A673 (cell line): Measurements from ENCODE around the gene MUSTN1. TPM values are rescaled to one million over a fixed set of nuclear protein-coding genes. Genes with fewer than 3 reads are reported as not detected.

Experiments
- BruUV-seq: library from RNA; stranded (reverse); fragments of 400-500 nt; replicated peaks from 2 replicates; lab custom pipeline; 2021; lab: Mats Ljungman, UMichigan
- CTCF ChIA-PET: fragments of 300-600 bp; sonication (Branson Sonifier 250); formaldehyde crosslinking; loops from one replicate; lab custom pipeline; 2022; ENCODE audit warnings: antibody characterized with exemption; lab: Charles Lee
- POLR2A ChIA-PET: fragments of 300-600 bp; sonication (Branson Sonifier 250); formaldehyde crosslinking; loops from one replicate; lab custom pipeline; 2022; ENCODE audit warnings: antibody characterized with exemption; ENCODE audit not compliant: low non-redundant PET; lab: Charles Lee
- DNase-seq: peaks from one replicate; pipeline ENCODE4 v3.0.0-alpha.2; 2015; ENCODE audit warnings: low spot score
- H3K27ac ChIP-seq: fragments of 200-600 bp; sonication (generic); 2 replicates; pipeline ENCODE4 v1.5.1; 2016; ENCODE audit warnings: mixed run types, low read depth, mild to moderate bottlenecking, mixed read lengths, antibody characterized with exemption, low read length; ENCODE audit not compliant: poor library complexity, severe bottlenecking
- H3K27me3 ChIP-seq: fragments of 200-600 bp; sonication (generic); replicated peaks from 2 replicates; pipeline ENCODE4 v1.6.1; 2017; ENCODE audit warnings: mixed run types, low read depth, mild to moderate bottlenecking, mixed read lengths, antibody characterized with exemption, low read length; ENCODE audit not compliant: insufficient read depth, poor library complexity
- H3K36me3 ChIP-seq: fragments of 200-600 bp; sonication (generic); 2 replicates; pipeline ENCODE4 v1.6.1; 2016; ENCODE audit warnings: mixed run types, mild to moderate bottlenecking, mixed read lengths, antibody characterized with exemption, low read length; ENCODE audit not compliant: insufficient read depth, poor library complexity, severe bottlenecking
- H3K4me1 ChIP-seq: fragments of 200-600 bp; sonication (generic); 2 replicates; pipeline ENCODE4 v1.6.1; 2017; ENCODE audit warnings: mixed run types, mild to moderate bottlenecking, mixed read lengths, antibody characterized with exemption, low read length; ENCODE audit not compliant: insufficient read depth, poor library complexity, severe bottlenecking
- H3K4me3 ChIP-seq: fragments of 200-600 bp; sonication (generic); 2 replicates; pipeline ENCODE4 v1.5.1; 2016; ENCODE audit warnings: low read depth, mixed run types, mild to moderate bottlenecking, mixed read lengths, low read length; ENCODE audit not compliant: poor library complexity, severe bottlenecking
- H3K9me3 ChIP-seq: fragments of 200-600 bp; sonication (generic); 2 replicates; pipeline ENCODE4 v1.6.1; 2016; ENCODE audit warnings: mixed run types, low read depth, mild to moderate bottlenecking, mixed read lengths, antibody characterized with exemption, low read length; ENCODE audit not compliant: poor library complexity, severe bottlenecking
- EZH2 ChIP-seq: fragments of 200-600 bp; sonication (generic); IDR thresholded peaks from 2 replicates; pipeline ENCODE4 v1.6.1; 2017; ENCODE audit warnings: borderline replicate concordance, low read depth, mild to moderate bottlenecking, mixed read lengths, antibody characterized with exemption, low read length; ENCODE audit not compliant: poor library complexity, severe bottlenecking
- intact Hi-C: fragments of 100-400 bp; cut with micrococcal nuclease; formaldehyde crosslinking; loops from one replicate; pipeline ENCODE4 v1.10.0; 2022; ENCODE audit not compliant: unreplicated experiment
- microRNA-seq: library from miRNA; unstranded; fragments of <30 nt; microRNA quantifications from one replicate; pipeline ENCODE4 v1.2.0, GENCODE V29; 2021
- total RNA-seq: library from RNA; stranded (reverse); gene quantifications from 2 replicates; pipeline ENCODE4 v1.2.3, GENCODE V29; 2021
- TF ChIP-seq, protein P1 (sequence below): fragments of 300-800, 200-600 bp; sonication (generic); conservative IDR thresholded peaks from 2 replicates; pipeline ENCODE4 v1.5.1; 2017; ENCODE audit warnings: low read depth, mild to moderate bottlenecking, antibody characterized with exemption, low read length, moderate library complexity, mixed read lengths

The MUSTN1 gene
- total RNA-seq, 1 experiment from 2014 or later, result not detected

DNA sequence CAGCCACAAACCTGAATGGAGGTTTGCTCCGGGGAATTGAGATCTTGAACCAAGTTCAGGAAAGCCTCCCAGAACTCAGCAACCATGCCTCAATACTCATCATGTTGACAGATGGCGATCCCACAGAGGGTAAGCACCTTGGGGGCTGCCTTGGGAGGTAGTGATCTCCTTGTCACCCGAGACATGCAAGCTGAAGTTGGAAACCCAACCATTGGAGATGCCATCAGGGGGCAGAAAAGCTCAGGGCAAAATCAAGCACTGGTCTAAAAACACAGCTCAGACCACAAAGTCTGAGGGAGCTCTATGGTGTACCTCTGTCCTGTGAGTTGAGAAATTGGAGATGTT is 51.6 kb downstream of the MUSTN1 start:
- H3K27me3 ChIP-seq, result no peaks in the 10 kb centered on the region
- POLR2A ChIA-PET, result no interaction called here
- no TSS peak for BruUV-seq

More for the DNA sequence above, 51.6 kb downstream of the MUSTN1 start:
- intact Hi-C loops, result no loop called here
- no peaks in the 10 kb centered on the region for H3K9me3 ChIP-seq
- H3K36me3 ChIP-seq, result no peaks in the 10 kb centered on the region
- no peak overlapping the region for H3K27ac ChIP-seq
- no peaks in the 10 kb centered on the region for H3K4me1 ChIP-seq
- CTCF ChIA-PET, result no interaction called here
- TF ChIP-seq, protein P1, sequence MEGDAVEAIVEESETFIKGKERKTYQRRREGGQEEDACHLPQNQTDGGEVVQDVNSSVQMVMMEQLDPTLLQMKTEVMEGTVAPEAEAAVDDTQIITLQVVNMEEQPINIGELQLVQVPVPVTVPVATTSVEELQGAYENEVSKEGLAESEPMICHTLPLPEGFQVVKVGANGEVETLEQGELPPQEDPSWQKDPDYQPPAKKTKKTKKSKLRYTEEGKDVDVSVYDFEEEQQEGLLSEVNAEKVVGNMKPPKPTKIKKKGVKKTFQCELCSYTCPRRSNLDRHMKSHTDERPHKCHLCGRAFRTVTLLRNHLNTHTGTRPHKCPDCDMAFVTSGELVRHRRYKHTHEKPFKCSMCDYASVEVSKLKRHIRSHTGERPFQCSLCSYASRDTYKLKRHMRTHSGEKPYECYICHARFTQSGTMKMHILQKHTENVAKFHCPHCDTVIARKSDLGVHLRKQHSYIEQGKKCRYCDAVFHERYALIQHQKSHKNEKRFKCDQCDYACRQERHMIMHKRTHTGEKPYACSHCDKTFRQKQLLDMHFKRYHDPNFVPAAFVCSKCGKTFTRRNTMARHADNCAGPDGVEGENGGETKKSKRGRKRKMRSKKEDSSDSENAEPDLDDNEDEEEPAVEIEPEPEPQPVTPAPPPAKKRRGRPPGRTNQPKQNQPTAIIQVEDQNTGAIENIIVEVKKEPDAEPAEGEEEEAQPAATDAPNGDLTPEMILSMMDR, result no peak
- TF ChIP-seq EZH2, result no peak
- no peak for DNase-seq
- H3K4me3 ChIP-seq, result no peak overlapping the region

Small RNA genes within 50 kb of the gene (microRNA-seq; reads per million reads assigned to microRNA genes)
- gene MIR8064, result not detected

Other genes starting within 250 kb of the MUSTN1 start
- 57.1 and 65.0 TPM in 2 replicates for gene PBRM1, start 149.1 kb downstream of the MUSTN1 start, total RNA-seq
- gene GNL3, start 149.0 kb downstream of the MUSTN1 start, total RNA-seq, result 94.0 and 110 TPM in 2 replicates
- gene GLT8D1, start 129.2 kb downstream of the MUSTN1 start, total RNA-seq, result 26.5 and 34.7 TPM in 2 replicates
- gene SPCS1, start 128.9 kb downstream of the MUSTN1 start, total RNA-seq, result 67.8 and 81.1 TPM in 2 replicates
- 22.0 and 24.9 TPM in 2 replicates for gene NEK4, start 64.1 kb downstream of the MUSTN1 start, total RNA-seq
- gene ITIH1, start 57.4 kb downstream of the MUSTN1 start, total RNA-seq, result not detected in 2 replicates
- gene ITIH3, start 40.2 kb downstream of the MUSTN1 start, total RNA-seq, result not detected in 2 replicates
- 1.7 and 3.4 TPM in 2 replicates for gene ITIH4, start 4.3 kb downstream of the MUSTN1 start, total RNA-seq
- 11.0 and 11.3 TPM in 2 replicates for gene STIMATE, start 62.5 kb upstream of the MUSTN1 start, total RNA-seq
- 1.4 and 2.1 TPM in 2 replicates for gene SFMBT1, start 211.1 kb upstream of the MUSTN1 start, total RNA-seq